HuH-7 (cell line): ENCODE results near the gene MED12.

Experiments
- DNase-seq: peaks from one replicate; pipeline ENCODE4 v3.0.0; 2011; ENCODE audit warnings: low spot score

Gene MED12

DNA sequence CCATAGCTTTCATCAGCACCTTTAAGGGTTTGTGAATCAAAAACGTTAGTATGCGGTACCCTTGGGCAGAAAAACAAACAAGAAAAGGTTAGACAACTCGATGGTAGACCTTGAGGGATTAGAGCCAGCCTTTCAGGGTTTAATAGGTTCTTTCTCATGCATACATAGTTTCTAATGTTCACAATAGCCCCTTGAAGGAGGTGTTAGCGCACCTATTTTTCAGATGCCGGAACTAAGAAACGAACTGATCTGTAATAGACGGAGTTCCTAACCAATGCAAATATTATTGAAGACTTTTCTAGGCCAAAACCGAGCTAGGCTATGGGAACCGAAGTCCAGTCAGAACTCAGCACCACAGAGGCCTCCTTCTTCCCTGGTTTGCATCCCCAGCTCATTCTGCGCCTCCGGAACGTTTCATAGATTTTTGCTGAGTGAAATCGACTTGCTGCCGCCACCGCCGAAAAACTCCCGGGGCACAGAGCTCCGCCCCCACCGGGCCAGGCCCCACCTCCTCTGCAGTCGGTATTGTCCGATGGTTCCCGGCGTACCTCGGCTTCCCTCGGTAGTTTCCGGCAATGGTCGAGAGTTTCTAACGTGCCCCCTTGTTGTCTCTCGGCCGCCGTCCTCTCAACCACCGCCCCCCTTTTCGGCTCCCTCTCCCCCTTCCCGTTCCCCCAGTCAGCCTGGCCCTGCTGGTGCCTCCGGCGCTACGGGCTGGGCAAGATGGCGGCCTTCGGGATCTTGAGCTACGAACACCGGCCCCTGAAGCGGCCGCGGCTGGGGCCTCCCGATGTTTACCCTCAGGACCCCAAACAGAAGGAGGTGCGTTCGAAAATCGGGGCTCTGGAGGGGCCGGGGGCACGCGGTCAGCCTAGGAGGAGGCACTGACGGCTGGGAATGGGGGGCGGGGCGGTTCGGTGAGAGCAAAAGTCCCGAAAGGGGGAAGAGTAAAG, at the start of gene MED12:
Gene MED12 (plus strand): TSS at position 565 of the 953 bp plus-strand sequence. CDS start 159 bp downstream, at position 724.
- DNase-seq, result peak; percentile 74

DNA sequence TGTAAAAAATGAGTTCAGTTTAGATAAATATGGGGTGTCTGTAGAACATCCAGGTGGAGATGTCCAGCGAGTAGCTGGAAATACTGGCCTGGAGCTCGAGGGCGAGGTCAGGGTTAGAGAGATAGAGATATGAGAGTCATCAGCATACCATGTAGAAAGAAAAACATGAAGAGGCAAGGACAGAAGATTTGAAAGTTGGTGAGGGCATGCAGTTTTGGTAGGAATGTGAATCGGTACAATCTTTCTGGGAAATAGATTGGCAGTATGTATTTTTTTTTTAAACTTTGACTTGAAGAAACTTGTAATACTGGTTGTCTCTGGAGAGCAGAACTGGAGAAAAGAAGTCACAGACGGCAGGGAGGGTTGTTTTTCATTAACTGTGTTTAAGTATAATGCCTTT, 47.9 kb upstream of the MED12 start:
- no peak for DNase-seq

DNA sequence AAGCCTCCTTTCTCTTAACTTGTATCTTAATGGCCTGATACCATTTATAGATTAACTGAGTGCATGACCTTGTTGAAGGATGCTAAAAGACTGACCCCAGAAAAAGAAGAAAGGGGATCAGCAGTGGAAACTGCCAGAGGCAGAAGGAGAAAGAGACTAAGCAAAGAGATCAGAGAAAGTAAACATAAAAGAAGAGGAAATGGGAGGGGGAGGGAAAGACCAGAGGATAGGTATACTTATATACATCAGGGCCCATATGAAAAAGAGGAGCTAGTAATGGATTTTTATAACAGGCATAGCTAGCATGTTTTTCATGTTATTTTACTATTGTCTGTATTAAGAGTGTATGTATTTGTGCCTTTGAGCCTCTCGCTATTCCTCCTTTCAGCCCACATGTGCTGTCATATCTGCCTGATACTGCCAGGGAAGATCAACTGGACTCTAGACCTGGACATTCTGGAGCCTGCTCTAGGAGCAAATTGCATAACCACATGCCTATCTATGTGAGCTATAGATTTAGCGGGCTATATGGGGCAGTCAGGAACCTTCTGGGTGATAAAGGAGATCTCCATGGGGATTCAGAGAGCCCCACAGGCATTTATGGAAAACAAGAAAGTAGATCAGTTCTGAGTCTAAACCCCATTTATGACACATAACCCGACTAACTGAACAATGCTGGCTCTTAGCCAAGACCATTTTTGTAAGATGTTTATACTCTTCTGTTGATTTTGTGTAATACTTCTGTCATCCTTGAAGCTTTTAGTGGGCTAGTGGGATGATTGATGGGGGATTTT, 36.9 kb upstream of the MED12 start:
- no peak for DNase-seq

DNA sequence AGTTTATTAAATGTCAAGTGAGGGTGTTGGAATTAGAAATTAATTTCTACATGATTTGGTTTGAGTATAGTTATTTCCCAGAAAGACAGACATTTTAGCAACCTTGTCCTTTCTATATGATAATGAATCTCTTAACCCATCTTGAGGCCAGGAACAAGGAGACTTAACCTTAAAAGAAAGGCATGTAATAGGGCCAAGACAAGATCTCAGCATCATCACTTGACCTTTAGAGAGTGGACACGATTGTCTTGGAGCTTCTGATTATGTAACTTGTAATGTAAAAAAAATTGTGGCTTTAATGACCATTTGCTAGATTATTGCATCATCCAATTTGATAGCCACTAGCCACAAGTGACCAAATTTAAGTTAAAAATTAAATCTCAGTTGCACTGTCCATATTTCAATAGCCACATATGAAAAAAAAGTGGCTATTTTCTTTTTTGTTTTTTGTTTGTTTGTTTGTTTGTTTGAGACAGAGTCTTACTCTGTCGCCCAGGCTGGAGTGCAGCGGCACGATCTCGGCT, 36.2 kb upstream of the MED12 start:
- no peak for DNase-seq

DNA sequence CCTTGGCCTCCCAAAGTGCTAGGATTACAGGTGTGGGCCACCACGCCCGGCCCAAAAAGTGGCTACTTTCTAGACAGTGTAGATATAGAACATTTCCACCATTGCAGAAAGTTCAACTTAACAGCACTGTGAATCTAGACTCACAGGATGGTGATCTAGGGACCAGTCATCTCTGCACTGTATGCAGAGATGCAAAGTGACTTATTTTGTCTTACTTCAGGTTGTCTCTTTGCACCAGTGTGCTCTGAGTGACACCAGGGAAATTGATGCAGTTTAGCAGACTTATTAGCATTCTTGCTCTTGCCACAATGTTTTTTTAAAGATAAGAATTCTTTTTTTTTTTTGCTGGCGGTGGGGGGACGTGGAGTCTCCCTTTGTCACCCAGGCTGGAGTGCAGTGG, 35.6 kb upstream of the MED12 start:
- no peak for DNase-seq

DNA sequence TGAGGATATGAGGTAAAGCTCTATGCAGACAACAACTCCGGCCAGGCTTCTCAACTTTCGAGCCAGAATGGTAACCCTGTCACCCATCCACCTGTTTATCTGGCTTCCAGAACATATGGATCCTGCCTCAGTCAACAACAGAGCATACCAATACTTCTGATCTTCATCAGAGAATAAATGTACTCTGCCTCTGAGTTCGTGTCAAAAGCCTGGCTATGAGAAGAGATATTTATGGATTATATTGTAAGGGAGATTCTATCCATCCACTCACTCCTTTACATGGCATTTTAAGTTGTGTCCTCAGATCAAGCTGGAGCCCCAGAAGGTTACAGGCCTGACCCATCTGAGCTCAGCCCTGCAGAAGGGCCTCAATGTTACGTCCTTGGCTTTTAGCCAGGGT, 32.5 kb upstream of the MED12 start:
- DNase-seq, result no peak

DNA sequence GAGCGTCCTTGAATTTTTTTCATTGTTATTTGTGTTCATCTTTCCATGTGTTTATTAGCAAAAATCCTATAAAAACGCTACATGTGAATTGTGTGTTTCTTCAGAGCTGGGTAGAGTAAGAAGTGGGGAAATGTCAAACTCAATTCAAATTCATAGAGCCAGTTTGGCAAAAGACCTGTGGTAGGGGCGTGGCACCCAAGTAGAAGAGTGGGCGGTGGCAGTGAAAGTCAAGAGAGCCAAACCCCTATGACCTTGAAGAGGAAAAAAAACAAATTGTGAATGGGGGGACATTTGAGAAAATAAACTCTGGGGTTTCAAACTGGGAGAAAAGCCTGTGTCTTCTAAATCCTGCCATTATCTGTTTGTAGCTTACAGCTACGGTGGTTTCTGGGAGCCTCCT, 27.1 kb upstream of the MED12 start:
- DNase-seq, result no peak

DNA sequence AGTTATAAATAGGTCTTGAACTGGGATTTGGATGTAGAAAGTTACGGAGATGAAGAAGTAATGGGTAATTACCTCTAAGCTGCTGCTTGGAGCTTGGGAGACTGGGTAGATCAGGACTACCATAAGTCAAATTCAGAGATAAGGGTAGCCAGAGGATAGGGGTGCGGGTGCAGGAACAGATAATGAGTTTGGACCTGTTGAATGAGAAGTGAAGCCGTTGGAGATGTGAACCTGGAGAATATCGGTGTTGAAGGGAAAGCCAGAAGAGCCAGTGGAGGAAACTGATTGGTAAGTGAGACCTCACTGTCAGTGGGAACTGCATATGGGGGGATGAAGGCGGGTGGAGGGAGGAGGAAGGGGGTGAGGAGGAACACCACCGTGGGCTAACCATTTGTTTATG, 23.4 kb upstream of the MED12 start:
- DNase-seq, result no peak

DNA sequence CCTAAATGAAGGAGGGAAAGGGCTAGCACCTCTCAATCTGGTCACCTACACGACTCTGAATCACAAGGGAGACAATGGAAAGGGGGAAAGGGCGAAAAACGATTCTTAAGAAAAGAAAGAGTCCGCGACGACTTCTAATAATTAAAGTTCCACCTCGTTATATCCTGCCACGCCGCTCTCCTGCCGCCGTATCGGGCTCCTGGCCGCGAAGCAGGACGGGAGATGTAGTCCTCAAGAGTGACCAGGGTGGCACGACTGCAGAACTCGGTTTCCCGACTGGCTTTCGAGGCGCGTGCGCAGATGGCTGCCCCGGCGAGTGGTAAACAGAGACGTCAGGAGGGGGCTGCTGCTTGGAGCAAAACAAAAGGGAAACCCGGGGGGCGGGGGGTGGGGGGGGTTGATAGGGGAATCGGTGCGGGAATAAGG, 22.8 kb upstream of the MED12 start, which contains the start of gene FOXO4:
Gene FOXO4 (plus strand): TSS at position 297 of the 426 bp plus-strand sequence. CDS start 678 bp downstream, outside the sequence.
- peak; percentile 88 for DNase-seq

DNA sequence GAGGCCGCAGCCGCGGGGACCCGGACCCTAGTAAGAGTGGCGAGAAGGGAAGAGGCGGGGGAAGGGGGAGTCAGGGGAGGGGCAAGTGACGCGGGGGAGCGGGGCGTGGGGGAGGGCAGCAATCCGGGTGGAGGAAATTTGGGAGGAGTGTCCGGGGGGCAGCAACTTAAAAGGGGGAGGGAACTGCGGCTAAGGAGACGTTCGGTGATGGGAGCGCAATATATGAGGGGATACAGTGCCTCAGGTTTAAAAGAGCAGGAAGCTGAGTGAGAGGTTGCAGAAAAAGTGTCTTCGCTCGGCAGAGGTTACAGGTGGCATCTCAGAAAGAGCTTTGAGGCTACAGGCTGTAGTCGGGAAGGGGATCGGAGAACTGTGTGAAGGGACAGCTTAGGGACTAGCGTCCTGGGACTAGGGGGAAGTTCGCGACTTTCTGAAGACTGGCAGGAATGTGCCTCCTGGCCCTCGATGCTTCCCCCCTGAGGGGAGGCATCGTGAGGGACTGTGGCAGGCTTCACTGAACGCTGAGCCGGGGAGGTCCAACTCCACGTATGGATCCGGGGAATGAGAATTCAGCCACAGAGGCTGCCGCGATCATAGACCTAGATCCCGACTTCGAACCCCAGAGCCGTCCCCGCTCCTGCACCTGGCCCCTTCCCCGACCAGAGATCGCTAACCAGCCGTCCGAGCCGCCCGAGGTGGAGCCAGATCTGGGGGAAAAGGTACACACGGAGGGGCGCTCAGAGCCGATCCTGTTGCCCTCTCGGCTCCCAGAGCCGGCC, 22.2 kb upstream of the MED12 start:
- no peak for DNase-seq

DNA sequence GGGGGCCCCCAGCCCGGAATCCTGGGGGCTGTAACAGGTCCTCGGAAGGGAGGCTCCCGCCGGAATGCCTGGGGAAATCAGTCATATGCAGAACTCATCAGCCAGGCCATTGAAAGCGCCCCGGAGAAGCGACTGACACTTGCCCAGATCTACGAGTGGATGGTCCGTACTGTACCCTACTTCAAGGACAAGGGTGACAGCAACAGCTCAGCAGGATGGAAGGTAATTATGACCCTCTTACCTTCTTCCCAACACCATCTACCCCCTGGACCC, 21.7 kb upstream of the MED12 start:
- no peak for DNase-seq

DNA sequence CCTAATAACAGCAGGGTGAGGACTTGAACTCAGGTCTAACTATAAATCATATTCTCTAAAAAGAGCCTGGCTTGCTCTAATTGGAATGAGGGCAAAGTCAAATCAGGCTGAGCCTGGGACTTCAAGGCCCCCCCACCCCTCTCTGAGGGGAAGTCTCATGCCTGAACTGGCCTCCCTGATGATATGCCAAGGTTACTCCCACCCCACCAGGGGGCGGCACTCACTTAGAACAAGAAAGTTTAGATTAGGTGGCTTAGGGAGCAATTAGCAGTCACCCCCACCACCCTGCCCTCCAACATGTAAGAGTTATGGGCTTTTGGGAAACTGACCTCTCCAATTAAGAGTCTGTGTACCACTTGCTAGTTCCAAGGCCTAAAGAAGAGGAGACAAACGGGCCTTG, 20.1 kb upstream of the MED12 start:
- DNase-seq, result no peak

DNA sequence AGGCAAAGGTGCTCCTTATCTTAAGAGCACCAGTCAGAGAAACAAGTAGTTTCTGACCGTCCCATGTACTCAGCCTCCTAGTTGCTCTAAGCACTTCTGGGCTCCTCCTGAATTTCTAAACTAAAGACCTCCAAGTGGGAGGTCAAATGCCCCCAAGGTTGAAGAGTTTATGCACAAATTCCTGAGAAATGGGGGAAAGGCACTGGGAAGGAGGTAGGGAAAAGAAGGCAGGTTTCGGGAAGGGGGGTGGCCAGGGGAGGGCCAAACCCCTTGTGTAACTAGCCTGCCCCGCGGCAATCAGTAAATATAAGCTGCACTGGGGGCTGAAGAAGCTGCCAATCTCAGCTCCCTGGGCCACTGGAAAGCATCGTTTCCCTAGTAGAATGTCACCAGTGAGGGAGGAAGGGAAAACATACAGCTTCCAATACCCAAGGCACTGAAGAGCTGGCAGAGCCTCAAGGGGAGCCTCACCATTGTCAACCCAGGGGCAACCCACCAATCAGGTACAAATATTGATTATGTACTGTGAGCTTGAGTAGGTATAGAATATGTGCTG, 19.4 kb upstream of the MED12 start:
- DNase-seq, result no peak

DNA sequence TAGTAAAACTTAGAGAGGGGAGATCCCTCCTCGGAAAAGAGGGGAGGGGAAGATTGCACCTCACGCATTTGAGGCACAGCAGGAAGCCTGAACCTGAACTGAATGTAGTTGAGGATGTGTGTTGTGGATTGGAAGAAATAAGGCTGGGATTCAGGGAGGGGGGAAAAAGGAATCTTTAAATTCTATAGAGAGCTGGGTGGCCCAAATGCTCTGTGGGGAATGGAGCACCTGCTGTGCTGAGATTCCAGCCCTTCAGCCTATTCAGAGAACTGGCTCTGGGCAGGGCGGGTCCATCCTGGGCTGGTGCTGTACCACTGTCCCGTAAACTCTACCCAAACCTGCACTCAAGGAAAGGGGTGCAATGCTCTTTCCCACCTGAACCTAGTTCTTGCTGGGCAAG, 18.7 kb upstream of the MED12 start:
- no peak for DNase-seq

DNA sequence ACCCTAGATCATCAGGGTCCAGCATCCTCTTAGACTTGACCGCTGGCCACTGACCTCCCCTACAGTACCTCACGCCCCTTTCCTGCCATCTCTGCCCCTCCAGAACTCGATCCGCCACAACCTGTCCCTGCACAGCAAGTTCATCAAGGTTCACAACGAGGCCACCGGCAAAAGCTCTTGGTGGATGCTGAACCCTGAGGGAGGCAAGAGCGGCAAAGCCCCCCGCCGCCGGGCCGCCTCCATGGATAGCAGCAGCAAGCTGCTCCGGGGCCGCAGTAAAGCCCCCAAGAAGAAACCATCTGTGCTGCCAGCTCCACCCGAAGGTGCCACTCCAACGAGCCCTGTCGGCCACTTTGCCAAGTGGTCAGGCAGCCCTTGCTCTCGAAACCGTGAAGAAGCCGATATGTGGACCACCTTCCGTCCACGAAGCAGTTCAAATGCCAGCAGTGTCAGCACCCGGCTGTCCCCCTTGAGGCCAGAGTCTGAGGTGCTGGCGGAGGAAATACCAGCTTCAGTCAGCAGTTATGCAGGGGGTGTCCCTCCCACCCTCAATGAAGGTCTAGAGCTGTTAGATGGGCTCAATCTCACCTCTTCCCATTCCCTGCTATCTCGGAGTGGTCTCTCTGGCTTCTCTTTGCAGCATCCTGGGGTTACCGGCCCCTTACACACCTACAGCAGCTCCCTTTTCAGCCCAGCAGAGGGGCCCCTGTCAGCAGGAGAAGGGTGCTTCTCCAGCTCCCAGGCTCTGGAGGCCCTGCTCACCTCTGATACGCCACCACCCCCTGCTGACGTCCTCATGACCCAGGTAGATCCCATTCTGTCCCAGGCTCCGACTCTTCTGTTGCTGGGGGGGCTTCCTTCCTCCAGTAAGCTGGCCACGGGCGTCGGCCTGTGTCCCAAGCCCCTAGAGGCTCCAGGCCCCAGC, 17.6 kb upstream of the MED12 start:
- no peak for DNase-seq

DNA sequence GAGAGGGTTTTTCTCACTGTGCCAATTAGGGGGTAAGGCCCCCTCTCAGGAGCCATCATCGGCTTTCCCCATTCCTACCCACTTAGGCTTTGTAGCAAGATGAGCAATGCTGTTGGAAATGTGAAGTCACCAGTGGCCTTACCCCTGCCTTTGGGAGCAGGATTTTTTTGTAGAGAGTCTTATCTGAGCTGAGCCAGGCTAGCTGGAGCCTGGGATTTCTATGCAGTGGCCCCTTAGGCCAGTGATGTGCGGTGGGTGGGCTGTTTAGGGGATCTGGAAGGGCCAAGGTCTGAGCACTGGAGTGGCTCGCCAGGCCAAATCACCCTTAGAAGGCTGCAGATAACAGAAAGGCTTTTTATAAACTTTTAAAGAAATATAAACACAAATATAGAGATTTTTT, 16.1 kb upstream of the MED12 start:
- DNase-seq, result no peak

DNA sequence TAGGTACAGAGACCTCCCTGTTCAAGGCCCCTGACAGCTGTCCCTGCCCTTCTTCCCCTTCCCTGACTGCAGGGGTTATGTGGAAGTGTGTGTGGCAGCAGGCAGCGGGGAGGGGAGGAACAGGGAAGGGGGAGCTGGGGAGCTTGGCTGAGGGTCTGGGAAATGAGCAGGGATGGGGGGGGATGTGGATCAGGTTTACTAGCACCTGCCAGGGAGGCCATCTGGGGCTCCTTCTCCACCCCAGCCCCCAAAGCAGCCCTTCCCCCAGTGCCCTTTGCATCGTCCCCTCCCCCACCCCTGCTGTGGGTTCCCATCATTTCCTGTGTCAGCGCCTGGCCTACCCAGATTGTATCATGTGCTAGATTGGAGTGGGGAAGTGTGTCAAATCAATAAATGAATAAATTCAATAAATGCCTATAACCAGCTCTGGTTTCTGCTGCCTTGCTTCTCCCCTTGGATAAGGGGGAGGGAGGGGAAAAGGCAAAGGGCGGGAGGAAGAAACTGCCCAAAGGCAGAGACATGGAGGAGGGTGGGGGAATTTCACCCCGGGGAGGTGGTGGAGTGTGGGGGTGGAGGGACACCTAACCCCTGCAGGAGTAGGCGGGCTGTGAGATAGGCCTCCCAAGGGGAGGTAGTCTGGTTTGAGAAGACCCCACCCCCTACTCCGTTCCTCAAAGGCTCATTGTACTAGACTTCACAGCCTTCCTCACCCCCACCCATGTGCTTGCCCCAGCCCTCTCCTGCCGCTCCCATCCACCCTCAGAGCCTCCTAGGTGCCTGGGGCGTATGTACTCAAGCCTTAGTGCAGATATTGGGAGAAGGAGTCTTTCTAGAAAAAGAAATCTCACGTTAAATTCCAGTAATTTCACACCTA, 15.0 kb upstream of the MED12 start:
- no peak for DNase-seq

DNA sequence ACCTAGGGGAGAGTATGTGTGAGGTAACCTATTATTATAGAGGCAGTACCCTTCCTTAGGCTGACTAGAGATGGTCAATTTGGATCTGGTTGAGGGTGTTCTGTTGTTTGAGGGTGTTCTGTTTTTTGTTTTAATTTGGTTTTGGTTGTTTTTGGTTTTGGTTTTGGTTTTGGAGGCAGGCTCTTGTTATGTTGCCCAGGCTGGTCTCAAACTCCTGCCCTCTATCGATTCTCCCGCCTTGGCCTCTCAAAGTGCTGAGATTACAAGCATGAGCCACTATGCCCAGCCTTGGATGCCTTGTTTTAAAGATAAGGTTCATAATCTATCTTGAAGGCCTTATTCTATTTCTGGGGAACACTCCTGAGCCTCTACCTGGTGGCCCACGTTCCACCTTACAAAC, 12.8 kb upstream of the MED12 start:
- DNase-seq, result no peak

DNA sequence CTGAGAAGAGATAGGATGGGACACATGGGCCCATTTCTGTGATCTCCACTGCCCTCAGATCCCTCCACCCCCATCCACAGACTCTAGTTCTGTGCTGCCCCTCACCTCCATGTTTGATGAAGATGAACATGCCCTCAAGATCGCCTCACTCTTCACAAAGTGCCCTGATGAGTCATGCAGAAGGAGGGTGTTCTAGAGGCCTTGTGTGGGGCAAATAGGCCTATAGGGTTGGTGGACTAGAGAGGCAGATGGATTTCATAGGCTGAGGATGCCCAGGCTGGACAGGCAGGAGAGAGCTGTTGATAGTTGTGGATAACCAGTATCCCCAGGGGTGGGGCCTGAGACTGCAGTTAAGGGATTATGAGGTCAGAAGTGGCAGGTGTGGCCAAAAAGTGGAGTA, 12.0 kb upstream of the MED12 start, which contains the start of gene CXorf65:
Gene CXorf65 (minus strand): TSS at position 314 of the 400 bp plus-strand sequence. CDS start 184 bp downstream, at position 130.
- no peak for DNase-seq

DNA sequence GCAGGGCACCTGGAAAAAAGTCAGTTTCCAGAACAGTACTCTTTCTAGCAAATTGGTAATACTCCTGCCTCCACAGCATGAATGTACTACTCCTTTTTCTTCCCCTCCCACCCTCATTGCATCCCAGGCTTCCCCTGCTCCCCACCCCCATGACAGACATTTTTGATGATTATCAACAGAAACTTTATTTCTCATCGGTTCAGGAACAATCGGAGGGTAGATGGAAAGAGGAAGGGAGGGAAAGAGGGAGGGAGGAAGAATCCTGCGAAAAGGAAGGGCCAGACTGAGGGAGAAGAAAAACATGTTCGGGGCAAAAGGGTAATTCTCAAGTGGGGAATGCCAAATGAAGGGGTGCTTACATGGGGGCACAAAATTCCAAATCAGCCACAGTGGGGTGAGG, 11.2 kb upstream of the MED12 start:
- no peak for DNase-seq
